ENCODE results near the gene SYCE3.
"Not testable (repeated sequence)": the region's sequence is repeated elsewhere in the genome, so short reads cannot be mapped to it uniquely, and the experiment has no call there.

Gene SYCE3

GRCh38 chr22:50562523-50563412 is at the start of gene SYCE3:
TSS of gene SYCE3 (minus strand) at chr22:50562919. CDS start at chr22:50556405, 6,514 bp downstream.
- peak within 1 kb of the TSS; percentile 62 for H3K4me3 ChIP-seq (ENCODE audit: low read depth, low read length)
- no peak for DNase-seq (ENCODE audit: low read depth)

- DNase-seq (ENCODE audit: low read depth): no peak
- no peak overlapping the region for H3K4me3 ChIP-seq (ENCODE audit: low read depth, low read length)
Observed at GRCh38 chr22:50612168-50612527, 49.4 kb upstream of the SYCE3 start.

GRCh38 chr22:50611341-50612060 is 48.8 kb upstream of the SYCE3 start:
- H3K4me3 ChIP-seq (ENCODE audit: low read depth, low read length): no peak overlapping the region
- DNase-seq (ENCODE audit: low read depth): no peak

DNA sequence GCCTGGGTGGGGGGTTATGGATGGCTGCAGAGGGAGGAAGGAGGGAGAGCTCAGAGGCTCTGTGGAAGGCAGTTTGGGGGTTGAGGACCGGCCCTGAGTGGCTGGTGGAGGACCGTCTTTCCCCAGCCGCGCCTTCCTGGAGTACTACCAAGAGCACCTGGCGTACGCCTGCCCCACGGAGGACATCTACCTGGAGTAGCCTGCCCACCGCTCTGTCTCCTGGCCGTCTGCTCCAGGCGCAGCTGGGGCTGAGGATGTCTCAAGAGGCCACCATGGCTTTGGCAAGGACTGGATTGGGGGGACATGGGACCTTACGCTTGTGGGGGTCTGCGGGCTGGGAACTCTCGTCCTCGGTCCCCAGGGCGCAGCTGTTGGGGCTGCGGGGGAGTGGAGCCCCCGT is 47.9 kb upstream of the SYCE3 start:
- DNase-seq (ENCODE audit: low read depth): no peak
- H3K4me3 ChIP-seq (ENCODE audit: low read depth, low read length): no peak overlapping the region

- no peak overlapping the region for H3K4me3 ChIP-seq (ENCODE audit: low read depth, low read length)
- no peak for DNase-seq (ENCODE audit: low read depth)
Observed at GRCh38 chr22:50610041-50610451, 47.3 kb upstream of the SYCE3 start.

- no peak for DNase-seq (ENCODE audit: low read depth)
- H3K4me3 ChIP-seq (ENCODE audit: low read depth, low read length): no peak overlapping the region
Observed at GRCh38 chr22:50609599-50609998, 46.9 kb upstream of the SYCE3 start.

GRCh38 chr22:50608996-50609395 is 46.3 kb upstream of the SYCE3 start:
- no peak overlapping the region for H3K4me3 ChIP-seq (ENCODE audit: low read depth, low read length)

DNA sequence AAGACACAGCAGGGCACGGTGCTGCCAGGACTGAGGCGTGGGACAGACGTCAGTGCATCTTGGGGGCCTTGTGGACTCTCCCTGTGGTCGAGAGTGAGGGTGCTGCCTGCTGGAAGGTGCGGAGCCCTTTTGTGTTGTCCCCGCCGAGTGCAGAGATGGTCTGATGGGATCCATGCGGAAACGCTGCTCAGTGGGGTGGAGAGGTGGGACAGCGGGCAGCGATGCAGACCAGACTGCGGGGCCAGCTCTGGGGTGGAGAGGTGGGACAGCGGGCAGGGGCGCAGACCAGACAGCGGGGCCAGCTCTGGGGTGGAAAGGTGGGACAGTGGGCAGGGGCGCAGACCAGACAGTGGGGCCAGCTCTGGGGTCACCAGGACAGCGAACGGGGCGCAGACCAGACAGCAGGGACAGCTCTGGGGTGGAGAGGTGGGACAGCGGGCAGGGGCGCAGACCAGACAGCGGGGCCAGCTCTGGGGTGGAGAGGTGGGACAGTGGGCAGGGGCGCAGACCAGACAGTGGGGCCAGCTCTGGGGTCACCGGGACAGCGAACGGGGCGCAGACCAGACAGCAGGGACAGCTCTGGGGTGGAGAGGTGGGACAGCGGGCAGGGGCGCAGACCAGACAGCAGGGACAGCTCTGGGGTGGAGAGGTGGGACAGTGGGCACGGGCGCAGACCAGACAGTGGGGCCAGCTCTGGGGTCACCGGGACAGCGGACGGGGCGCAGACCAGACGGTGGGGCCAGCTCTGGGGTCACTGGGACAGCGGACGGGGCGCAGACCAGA is 45.5 kb upstream of the SYCE3 start:
- H3K4me3 ChIP-seq (ENCODE audit: low read depth, low read length); DNase-seq (ENCODE audit: low read depth): not testable (repeated sequence)

More at GRCh38 chr22:50608996-50609395, 46.3 kb upstream of the SYCE3 start:
- no peak for DNase-seq (ENCODE audit: low read depth)

DNA sequence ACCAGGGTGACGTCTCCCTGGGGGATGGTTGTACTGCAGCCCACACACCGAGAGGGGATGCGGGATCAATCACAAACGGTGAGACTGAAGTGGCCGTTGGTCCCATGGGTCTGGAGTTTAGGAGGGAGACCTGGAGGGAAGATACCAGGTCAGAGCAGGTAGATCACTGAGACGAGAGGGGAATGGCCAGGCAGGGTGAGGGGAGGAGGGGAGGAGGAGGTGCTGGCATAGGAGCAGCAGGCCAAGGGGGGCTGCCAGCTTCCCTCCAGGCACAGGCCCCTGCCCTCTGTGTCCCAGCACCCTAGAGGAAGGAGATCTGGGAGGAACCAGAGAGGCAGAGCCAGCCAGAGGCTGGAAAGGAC is 44.9 kb upstream of the SYCE3 start:
- no peak overlapping the region for H3K4me3 ChIP-seq (ENCODE audit: low read depth, low read length)
- DNase-seq (ENCODE audit: low read depth): no peak

DNA sequence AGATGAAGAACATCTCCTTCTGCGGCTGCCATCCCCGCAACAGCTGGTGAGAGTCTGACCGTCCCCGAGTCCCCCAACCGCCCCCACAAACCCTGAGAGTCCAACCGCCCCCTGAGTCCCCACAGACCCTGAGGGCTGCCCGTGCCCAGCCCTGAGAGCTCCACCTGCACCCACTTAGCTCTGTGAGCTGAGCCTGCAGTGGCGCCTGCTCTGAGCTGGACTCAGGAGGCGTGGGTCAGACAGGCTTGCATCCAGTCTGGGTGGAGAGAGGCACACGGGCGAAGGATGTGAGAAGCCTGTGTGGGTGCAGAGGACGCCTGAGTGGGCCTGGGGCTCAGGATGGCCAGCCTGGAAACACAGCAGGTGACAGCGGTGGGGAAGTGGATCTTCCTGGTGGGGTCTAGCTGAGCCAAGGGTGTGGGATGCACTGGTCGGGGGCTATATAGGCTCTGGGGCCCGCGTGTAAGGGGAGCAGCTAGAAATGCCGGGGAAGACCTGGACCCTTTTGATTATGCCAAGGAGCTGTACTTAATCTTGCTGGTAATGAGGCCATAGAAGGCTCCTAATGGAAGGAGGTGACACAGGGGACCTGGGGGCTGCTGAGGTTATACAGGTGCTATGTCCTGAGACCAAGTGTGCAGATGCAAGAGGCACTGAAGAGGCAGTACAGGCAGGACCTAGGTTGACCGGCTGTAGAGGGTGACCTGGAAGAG is 44.4 kb upstream of the SYCE3 start:
- DNase-seq (ENCODE audit: low read depth): no peak
- no peak overlapping the region for H3K4me3 ChIP-seq (ENCODE audit: low read depth, low read length)

GRCh38 chr22:50606165-50606945 is 43.6 kb upstream of the SYCE3 start:
- H3K4me3 ChIP-seq (ENCODE audit: low read depth, low read length): no peak overlapping the region
- no peak for DNase-seq (ENCODE audit: low read depth)

DNA sequence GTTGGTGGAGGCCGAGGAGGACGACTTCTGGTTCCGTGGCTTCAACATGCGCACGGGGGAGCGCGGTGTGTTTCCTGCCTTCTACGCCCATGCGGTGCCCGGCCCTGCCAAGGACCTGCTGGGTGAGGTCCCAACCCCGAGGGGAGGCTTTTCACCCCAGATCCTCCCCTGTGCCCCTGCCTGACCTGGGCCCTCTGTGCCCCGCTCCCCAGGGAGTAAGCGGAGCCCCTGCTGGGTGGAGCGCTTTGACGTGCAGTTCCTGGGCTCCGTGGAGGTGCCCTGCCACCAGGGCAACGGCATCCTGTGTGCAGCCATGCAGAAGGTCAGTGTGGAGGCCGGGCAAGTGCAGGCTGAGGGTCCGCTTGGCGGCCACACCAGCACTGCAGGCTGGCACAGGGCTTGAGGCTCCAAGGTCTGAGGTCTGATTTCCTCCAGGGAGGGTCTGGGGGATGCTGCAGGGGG is 42.9 kb upstream of the SYCE3 start:
- H3K4me3 ChIP-seq (ENCODE audit: low read depth, low read length): no peak overlapping the region
- no peak for DNase-seq (ENCODE audit: low read depth)

GRCh38 chr22:50605002-50605612 is 42.4 kb upstream of the SYCE3 start:
- H3K4me3 ChIP-seq (ENCODE audit: low read depth, low read length): no peak overlapping the region
- DNase-seq (ENCODE audit: low read depth): no peak

DNA sequence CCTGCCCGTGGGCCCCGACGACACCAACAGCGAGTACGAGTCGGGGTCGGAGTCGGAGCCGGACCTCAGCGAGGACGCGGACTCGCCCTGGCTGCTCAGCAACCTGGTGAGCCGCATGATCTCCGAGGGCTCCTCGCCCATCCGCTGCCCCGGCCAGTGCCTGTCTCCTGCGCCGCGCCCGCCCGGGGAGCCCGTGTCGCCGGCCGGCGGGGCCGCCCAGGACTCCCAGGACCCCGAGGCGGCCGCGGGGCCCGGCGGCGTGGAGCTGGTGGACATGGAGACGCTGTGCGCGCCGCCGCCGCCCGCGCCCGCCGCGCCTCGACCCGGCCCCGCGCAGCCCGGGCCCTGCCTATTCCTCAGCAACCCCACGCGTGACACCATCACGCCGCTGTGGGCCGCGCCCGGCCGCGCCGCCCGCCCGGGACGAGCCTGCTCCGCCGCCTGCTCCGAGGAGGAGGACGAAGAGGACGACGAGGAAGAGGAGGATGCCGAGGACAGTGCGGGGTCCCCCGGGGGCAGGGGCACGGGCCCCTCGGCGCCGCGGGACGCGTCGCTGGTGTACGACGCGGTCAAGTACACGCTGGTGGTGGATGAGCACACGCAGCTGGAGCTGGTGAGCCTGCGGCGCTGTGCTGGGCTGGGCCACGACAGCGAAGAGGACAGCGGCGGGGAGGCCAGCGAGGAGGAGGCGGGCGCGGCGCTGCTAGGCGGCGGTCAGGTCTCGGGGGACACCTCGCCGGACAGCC is 41.7 kb upstream of the SYCE3 start:
- no peak for DNase-seq (ENCODE audit: low read depth)
- no peak overlapping the region for H3K4me3 ChIP-seq (ENCODE audit: low read depth, low read length)

DNA sequence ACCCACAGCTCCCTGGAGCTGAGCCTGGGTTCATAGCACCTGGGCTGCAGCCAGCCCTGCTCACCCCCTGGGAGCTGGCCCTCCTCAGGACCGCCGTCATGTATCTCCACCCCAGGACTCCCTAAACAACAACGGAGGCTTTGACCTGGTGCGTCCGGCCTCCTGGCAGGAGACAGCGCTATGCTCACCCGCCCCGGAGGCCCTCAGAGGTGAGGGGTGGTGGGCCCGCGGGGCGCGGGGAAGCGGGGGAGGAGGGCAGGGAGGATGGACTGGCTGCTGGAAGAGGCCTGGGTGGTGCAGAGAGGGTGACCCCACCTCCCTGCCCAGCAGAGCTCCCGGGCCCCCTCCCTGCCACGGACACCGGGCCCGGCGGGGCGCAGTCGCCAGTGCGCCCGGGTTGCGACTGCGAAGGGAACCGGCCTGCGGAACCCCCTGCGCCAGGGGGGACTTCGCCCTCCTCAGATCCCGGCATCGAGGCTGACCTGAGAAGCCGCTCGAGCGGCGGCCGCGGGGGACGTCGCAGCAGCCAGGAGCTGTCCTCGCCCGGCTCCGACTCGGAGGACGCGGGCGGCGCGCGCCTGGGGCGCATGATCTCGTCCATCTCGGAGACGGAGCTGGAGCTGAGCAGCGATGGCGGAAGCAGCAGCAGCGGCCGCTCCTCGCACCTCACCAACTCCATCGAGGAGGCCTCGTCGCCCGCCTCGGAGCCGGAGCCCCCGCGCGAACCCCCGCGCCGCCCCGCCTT is 41.0 kb upstream of the SYCE3 start:
- DNase-seq (ENCODE audit: low read depth): no peak
- no peak overlapping the region for H3K4me3 ChIP-seq (ENCODE audit: low read depth, low read length)

GRCh38 chr22:50602338-50602700 is 39.6 kb upstream of the SYCE3 start:
- DNase-seq (ENCODE audit: low read depth): no peak
- no peak overlapping the region for H3K4me3 ChIP-seq (ENCODE audit: low read depth, low read length)

Measured in skeletal muscle cell (primary cell).